Esophagus muscularis mucosa (tissue), 4 donors: ENCODE measurements around the gene ARAP3. TPM values are rescaled to one million over a fixed set of nuclear protein-coding genes. Genes with fewer than 3 reads are reported as not detected.

Source experiments
- DNase-seq: peaks from one replicate; pipeline ENCODE4 v3.0.0-alpha.2; 2017; ENCODE audit errors: extremely low spot score
- H3K27ac ChIP-seq, 4 donors: fragments of 200-600 bp; sonication (generic); replicated peaks in 1 of 4; 1 replicate in 3 of 4; 2 replicates in 1 of 4; pipeline ENCODE4 v1.5.1; 2016 to 2019; ENCODE audit warnings: mild to moderate bottlenecking in 1 of 4
- H3K27me3 ChIP-seq, 4 donors: fragments of 200-600 bp; sonication (generic); one replicate each; pipeline versions ENCODE4 v1.5.1 to v1.6.0; 2016 to 2019
- H3K36me3 ChIP-seq, 4 donors: fragments of 200-600 bp; sonication (generic); one replicate each; pipeline ENCODE4 v1.5.1; 2016 to 2019
- H3K4me1 ChIP-seq, 4 donors: fragments of 200-600 bp; sonication (generic); one replicate each; pipeline ENCODE4 v1.5.1; 2016 to 2019
- H3K4me3 ChIP-seq, 4 donors: fragments of 200-600 bp; sonication (generic); 1 replicate in 2 of 4; 2 replicates in 2 of 4; pipeline ENCODE4 v1.5.1; 2016 to 2019; ENCODE audit warnings: mild to moderate bottlenecking in 4 of 4, moderate library complexity in 1 of 4
- H3K9me3 ChIP-seq, 4 donors: fragments of 200-600 bp; sonication (generic); 1 replicate in 3 of 4; 2 replicates in 1 of 4; pipeline ENCODE4 v1.5.1; 2016 to 2019
- EP300 ChIP-seq: sonication (generic); formaldehyde crosslinking; IDR thresholded peaks from one replicate; pipeline ENCODE4 v1.6.1; 2017; ENCODE audit warnings: antibody characterized with exemption
- POLR2A ChIP-seq: fragments of 450-650 bp; IDR thresholded peaks from one replicate; pipeline ENCODE4 v1.6.1; 2017; ENCODE audit warnings: antibody characterized with exemption, moderate library complexity, mild to moderate bottlenecking, low read depth
- POLR2AphosphoS5 ChIP-seq, 2 donors: sonication (generic); formaldehyde crosslinking; IDR thresholded peaks; one replicate each; pipeline ENCODE4 v1.6.1; 2017; ENCODE audit warnings: antibody characterized with exemption in 2 of 2
- WGBS: methylation state at CpG from one replicate; pipeline ENCODE4 v1.1.5; 2018; 5-methylcytosine and 5-hydroxymethylcytosine counted together
- intact Hi-C: fragments of 100-400 bp; cut with DNase I; formaldehyde crosslinking; loops from one replicate; pipeline ENCODE4 v1.15.1; 2023
- total RNA-seq, 4 donors: library from RNA; depleted of rRNA; stranded (reverse); fragments of >200 nt; gene quantifications; one replicate each; pipeline versions ENCODE4 v1.1.0 to v1.2.1, GENCODE V29; 2016
- TF ChIP-seq, protein P1 (sequence below), 3 experiments: fragments of 200-600 bp in 2 of 3; fragments of 450-650 bp in 1 of 3; sonication (generic) in 2 of 3; IDR thresholded peaks; one replicate each; pipeline ENCODE4 v1.5.1; 2017 to 2019; ENCODE audit warnings: antibody characterized with exemption in 3 of 3, mild to moderate bottlenecking in 2 of 3, moderate library complexity in 1 of 3

ARAP3 gene
- total RNA-seq, 4 donors from 2014 or later, result 4.1 to 9.2 (median 7.6) TPM

DNA sequence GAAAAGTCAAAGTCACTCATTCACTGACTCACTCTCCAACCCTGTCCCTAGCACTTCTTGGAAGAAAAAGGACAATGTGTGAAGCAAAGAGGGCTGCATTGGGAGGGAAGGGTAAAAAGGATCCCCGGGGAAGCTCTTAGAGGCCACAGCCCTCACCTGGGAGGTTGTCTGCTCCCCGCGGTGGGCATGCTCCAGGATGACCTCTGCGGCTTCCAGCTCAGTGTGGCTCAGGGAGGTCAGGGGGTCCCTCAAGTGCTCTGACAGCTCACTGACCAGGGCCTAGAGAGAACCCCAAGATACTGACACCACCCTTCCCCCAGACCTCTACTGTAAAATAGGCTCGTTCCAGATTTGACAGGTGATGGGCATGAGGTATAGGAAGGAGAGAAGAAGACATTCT, 34.8 kb downstream of the ARAP3 start:
- H3K36me3 ChIP-seq, result peaks cover 9 to 61% (median 31%) of the 10 kb centered on the region in 4 donors
- WGBS, result 93% methylated on average over 5 of the region's 5 CpGs
- H3K27ac ChIP-seq, result no peak overlapping the region
- DNase-seq, result no peak
- intact Hi-C loops, result no loop called here
- TF ChIP-seq POLR2A (no peak), EP300 (no peak), POLR2AphosphoS5 (IDR thresholded peaks at IDR 0.05) (no peak)
- TF ChIP-seq, protein P1, sequence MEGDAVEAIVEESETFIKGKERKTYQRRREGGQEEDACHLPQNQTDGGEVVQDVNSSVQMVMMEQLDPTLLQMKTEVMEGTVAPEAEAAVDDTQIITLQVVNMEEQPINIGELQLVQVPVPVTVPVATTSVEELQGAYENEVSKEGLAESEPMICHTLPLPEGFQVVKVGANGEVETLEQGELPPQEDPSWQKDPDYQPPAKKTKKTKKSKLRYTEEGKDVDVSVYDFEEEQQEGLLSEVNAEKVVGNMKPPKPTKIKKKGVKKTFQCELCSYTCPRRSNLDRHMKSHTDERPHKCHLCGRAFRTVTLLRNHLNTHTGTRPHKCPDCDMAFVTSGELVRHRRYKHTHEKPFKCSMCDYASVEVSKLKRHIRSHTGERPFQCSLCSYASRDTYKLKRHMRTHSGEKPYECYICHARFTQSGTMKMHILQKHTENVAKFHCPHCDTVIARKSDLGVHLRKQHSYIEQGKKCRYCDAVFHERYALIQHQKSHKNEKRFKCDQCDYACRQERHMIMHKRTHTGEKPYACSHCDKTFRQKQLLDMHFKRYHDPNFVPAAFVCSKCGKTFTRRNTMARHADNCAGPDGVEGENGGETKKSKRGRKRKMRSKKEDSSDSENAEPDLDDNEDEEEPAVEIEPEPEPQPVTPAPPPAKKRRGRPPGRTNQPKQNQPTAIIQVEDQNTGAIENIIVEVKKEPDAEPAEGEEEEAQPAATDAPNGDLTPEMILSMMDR (IDR thresholded peaks at IDR 0.05), result no peak
- no peaks in the 10 kb centered on the region for H3K9me3 ChIP-seq
- no peak overlapping the region for H3K4me3 ChIP-seq
- peaks cover 14 to 19% (median 17%) of the 10 kb centered on the region in 4 donors for H3K4me1 ChIP-seq
- H3K27me3 ChIP-seq, result no peaks in the 10 kb centered on the region

DNA sequence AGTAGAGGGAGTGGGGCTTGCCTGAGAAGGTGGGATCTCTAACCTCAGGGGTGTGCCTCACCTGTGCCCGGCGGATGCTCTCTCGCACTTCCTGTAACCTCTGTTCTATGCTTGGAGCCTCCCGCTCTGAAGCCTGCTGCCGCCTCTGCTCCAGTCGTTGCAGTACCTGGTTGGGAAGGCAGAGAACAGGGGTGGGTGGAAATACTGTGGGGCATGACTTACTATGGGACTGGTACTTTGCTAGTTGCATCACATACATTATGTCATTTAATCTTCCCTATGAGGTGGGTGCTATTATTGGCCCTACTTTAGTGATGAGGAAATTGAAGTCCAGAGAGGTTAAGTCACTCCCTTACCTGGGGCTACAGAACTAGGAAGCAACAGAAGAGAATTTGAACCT, 36.0 kb downstream of the ARAP3 start:
- Histone ChIP-seq H3K4me3 (no peak overlapping the region), H3K27ac (no peak overlapping the region), H3K9me3 (no peaks in the 10 kb centered on the region), H3K27me3 (no peaks in the 10 kb centered on the region), H3K4me1 (peaks cover 9 to 12% (median 10%) of the 10 kb centered on the region in 4 donors), H3K36me3 (peaks cover 9 to 72% (median 31%) of the 10 kb centered on the region in 4 donors)
- intact Hi-C loops, result no loop called here
- no peak for DNase-seq
- TF ChIP-seq, protein P1 (IDR thresholded peaks at IDR 0.05), result no peak
- 95% methylated on average over 6 of the region's 6 CpGs for WGBS

GRCh38 chr5:141641634-141642267, 40.3 kb downstream of the ARAP3 start:
- TF ChIP-seq, protein P1 (IDR thresholded peaks at IDR 0.05), result no peak
- TF ChIP-seq POLR2AphosphoS5 (IDR thresholded peaks at IDR 0.05) (no peak), POLR2A (no peak), EP300 (no peak)
- Histone ChIP-seq H3K27me3 (peaks cover 0 to 9% (median 0%) of the 10 kb centered on the region in 4 donors), H3K9me3 (no peaks in the 10 kb centered on the region), H3K4me1 (peaks cover 12 to 16% (median 13%) of the 10 kb centered on the region in 4 donors), H3K36me3 (peaks cover 9 to 60% (median 25%) of the 10 kb centered on the region in 4 donors), H3K4me3 (no peak overlapping the region), H3K27ac (no peak overlapping the region)
- WGBS, result 79% methylated on average over 2 of the region's 2 CpGs
- intact Hi-C loops, result no loop called here
- DNase-seq, result no peak

DNA sequence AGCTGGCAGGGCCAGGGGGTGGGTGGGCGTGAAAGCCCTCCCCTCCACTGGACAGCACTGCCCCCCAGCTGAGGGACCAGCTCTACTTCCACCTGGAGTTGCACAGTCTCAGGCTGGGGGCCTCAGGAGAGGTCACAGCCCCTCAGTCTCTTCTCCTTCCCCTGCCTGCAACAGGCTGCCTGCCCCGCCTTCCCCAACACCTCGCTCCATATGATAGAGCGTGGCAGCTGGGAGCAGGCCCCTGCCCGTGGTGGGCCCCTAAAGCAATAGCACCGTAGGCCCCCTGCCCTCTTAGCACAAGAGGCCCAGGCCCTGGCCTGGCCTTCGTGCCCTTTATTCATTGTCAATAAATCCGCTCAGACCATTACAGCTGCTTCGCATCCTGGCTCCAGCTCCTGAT, 41.3 kb downstream of the ARAP3 start:
- WGBS, result 83% methylated on average over 8 of the region's 9 CpGs
- H3K9me3 ChIP-seq, result peaks cover 0 to 3% (median 0%) of the 10 kb centered on the region in 4 donors
- TF ChIP-seq POLR2A (no peak), EP300 (no peak)
- peaks cover 18 to 21% (median 19%) of the 10 kb centered on the region in 4 donors for H3K4me1 ChIP-seq
- no peak for DNase-seq
- H3K27ac ChIP-seq, result no peak overlapping the region
- no peak overlapping the region for H3K4me3 ChIP-seq
- H3K27me3 ChIP-seq, result peaks cover 0 to 9% (median 0%) of the 10 kb centered on the region in 4 donors
- peaks cover 9 to 50% (median 20%) of the 10 kb centered on the region in 4 donors for H3K36me3 ChIP-seq
- intact Hi-C loops, result no loop called here

- Histone ChIP-seq H3K27ac (no peak overlapping the region), H3K27me3 (peaks cover 0 to 9% (median 0%) of the 10 kb centered on the region in 4 donors), H3K4me1 (peaks cover 24 to 27% (median 26%) of the 10 kb centered on the region in 4 donors), H3K36me3 (peaks cover 9 to 43% (median 17%) of the 10 kb centered on the region in 4 donors), H3K9me3 (peaks cover 0 to 3% (median 0%) of the 10 kb centered on the region in 4 donors), H3K4me3 (no peak overlapping the region)
- no peak for TF ChIP-seq EP300
- TF ChIP-seq, protein P1 (IDR thresholded peaks at IDR 0.05), result no peak
- no peak for TF ChIP-seq POLR2AphosphoS5 (IDR thresholded peaks at IDR 0.05)
- no peak for TF ChIP-seq POLR2A
- no CpG with 5 or more reads among the region's 3 CpGs for WGBS
- DNase-seq, result no peak
- intact Hi-C loops, result no loop called here
These were observed 42.0 kb downstream of the ARAP3 start for GRCh38 chr5:141640051-141640415.
